ENCODE results near the gene NIF3L1. TPM values are rescaled to one million over a fixed set of nuclear protein-coding genes. Genes with fewer than 3 reads are reported as not detected.

The NIF3L1 gene
- total and polyA plus RNA-seq, 2 of the 8 experiments (the other 6 are each of a cell fraction or from before 2014, with no cell fraction given), result 63.4 to 126 TPM

DNA sequence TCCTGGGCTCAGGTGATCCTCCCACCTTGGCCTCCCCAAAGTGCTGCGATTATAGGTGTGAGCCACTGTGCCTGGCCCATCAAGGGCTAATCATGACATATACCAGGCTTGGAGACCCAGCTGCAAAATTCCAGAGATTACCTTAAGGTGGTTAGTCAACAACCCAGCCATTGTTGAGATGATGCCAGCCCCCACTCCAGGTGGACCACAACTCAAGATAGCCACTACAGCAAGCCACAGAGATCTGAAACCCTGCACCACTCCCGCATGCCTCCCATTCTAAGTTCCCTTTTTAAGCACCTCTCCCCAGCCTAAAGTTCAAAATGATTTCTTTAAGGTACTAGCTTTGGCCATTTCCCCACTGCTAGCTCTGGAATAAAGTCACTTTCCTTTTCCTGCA is 20.2 kb upstream of the NIF3L1 start:
- Histone ChIP-seq H3K18ac (ENCODE audit: extremely low read depth, low read length) (no peak overlapping the region), H2BK20ac (ENCODE audit: low read length) (no peak overlapping the region), H4K91ac (replicated peaks; ENCODE audit: insufficient read length, low read length) (no peak overlapping the region), H2AFZ (ENCODE audit: low read length) (no peak overlapping the region), H4K8ac (ENCODE audit: extremely low read depth, insufficient read depth, low read length) (no peak overlapping the region), H3K4me1 (replicated peaks in 1 of 4; ENCODE audit: control insufficient read depth in 3 of 4, insufficient read depth in 4 of 4, low read length in 3 of 4) (no peaks in the 10 kb centered on the region), H3K23me2 (ENCODE audit: low read depth, low read length) (peaks cover under 1% of the 10 kb centered on the region; the same call in 1 of the 2 replicates), H3K79me1 (ENCODE audit: low read depth, low read length) (no peaks in the 10 kb centered on the region), H4K5ac (ENCODE audit: insufficient read length, low read depth, low read length) (no peak overlapping the region), H3K9ac (replicated peaks in 1 of 4; ENCODE audit: extremely low read depth in 1 of 4, low read depth in 3 of 4, low read length in 3 of 4) (no peak overlapping the region), H2BK120ac (replicated peaks; ENCODE audit: low read depth, low read length) (no peak overlapping the region), H3K4me2 (ENCODE audit: insufficient read depth in 1 of 2, low read depth in 2 of 2, low read length in 2 of 2) (no peak overlapping the region), H3K56ac (replicated peaks; ENCODE audit: insufficient read length, low read depth, low read length) (no peak overlapping the region), H3K27me3 (replicated peaks in 1 of 4; ENCODE audit: control insufficient read depth in 3 of 4, extremely low read depth in 1 of 4, insufficient read depth in 3 of 4, low read length in 3 of 4) (no peaks in the 10 kb centered on the region; a peak in 1 of 7 replicates), H3K36me3 (ENCODE audit: control insufficient read depth in 2 of 4, insufficient read depth in 4 of 4, low read length in 3 of 4) (peaks cover 0 to 5% (median 3%) of the 10 kb centered on the region in 4 experiments; a peak in 3 of 8 replicates), H2AK5ac (ENCODE audit: low read depth, low read length) (no peak overlapping the region), H3K9me3 (ENCODE audit: insufficient read depth in 2 of 2, low read depth in 1 of 2, low read length in 1 of 2) (no peaks in the 10 kb centered on the region), H3K4ac (replicated peaks; ENCODE audit: insufficient read length, low read depth, low read length) (no peak overlapping the region), H2BK15ac (ENCODE audit: low read length) (no peak overlapping the region), H3K23ac (ENCODE audit: insufficient read length) (no peak overlapping the region), H3K27ac (ENCODE audit: low read depth, low read length) (no peak overlapping the region), H3K14ac (ENCODE audit: insufficient read length) (no peak overlapping the region), H3K79me2 (ENCODE audit: control insufficient read depth in 1 of 2, insufficient read depth in 2 of 2, low read length in 2 of 2) (peaks cover 0 to under 1% of the 10 kb centered on the region in 2 experiments; a peak in 2 of 4 replicates), H4K20me1 (replicated peaks in 1 of 2; ENCODE audit: control insufficient read depth in 1 of 2, insufficient read depth in 2 of 2, low read length in 2 of 2) (no peaks in the 10 kb centered on the region), H3K4me3 (ENCODE audit: extremely low read depth in 1 of 4, insufficient read depth in 2 of 4, low read depth in 3 of 4, low read length in 4 of 4) (no peak overlapping the region), H2BK5ac (ENCODE audit: low read depth, low read length) (no peak overlapping the region), H2BK12ac (ENCODE audit: low read depth, low read length) (no peak overlapping the region)
- no peak for DNase-seq (ENCODE audit: low read depth in 1 of 2, low spot score in 2 of 2)
- TF ChIP-seq, protein P1, sequence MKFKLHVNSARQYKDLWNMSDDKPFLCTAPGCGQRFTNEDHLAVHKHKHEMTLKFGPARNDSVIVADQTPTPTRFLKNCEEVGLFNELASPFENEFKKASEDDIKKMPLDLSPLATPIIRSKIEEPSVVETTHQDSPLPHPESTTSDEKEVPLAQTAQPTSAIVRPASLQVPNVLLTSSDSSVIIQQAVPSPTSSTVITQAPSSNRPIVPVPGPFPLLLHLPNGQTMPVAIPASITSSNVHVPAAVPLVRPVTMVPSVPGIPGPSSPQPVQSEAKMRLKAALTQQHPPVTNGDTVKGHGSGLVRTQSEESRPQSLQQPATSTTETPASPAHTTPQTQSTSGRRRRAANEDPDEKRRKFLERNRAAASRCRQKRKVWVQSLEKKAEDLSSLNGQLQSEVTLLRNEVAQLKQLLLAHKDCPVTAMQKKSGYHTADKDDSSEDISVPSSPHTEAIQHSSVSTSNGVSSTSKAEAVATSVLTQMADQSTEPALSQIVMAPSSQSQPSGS (IDR thresholded peaks at IDR 0.05; ENCODE audit: low read length), result no peak
- TF ChIP-seq SIX5 (IDR thresholded peaks at IDR 0.05; ENCODE audit: low read depth, low read length) (no peak), KDM5A (IDR thresholded peaks at IDR 0.05; ENCODE audit: low read length) (no peak), ASH2L (IDR thresholded peaks at IDR 0.05; ENCODE audit: low read length) (no peak), TAF7 (optimal IDR thresholded peaks at IDR 0.05; ENCODE audit: borderline replicate concordance, low read depth, low read length) (no peak), POU5F1 (IDR thresholded peaks at IDR 0.05; ENCODE audit: low read depth, low read length) (no peak), JUN (IDR thresholded peaks at IDR 0.05; ENCODE audit: low read depth, low read length) (no peak)
- ChIA-PET POLR2A (ENCODE audit: partially characterized antibody) (interaction anchor here (0.7 to 1.6 kb wide), 4 partner anchors 20 to 53 kb away, joined by 3 to 6 read pairs (median 4); partner anchors contain the start of genes NIF3L1 and PPIL3), CTCF (ENCODE audit: partially characterized antibody) (interaction anchor here (0.6 to 0.7 kb wide), 2 partner anchors 13 to 299 kb away, joined by 4 read pairs; no protein-coding TSS in a partner anchor)
- FAIRE-seq, result no peak
- WGBS, 2 experiments (ENCODE audit: extremely low coverage in 1 of 2, insufficient coverage in 1 of 2, insufficient read length in 1 of 2, insufficient replicate concordance in 2 of 2, low coverage in 1 of 2, low lambda C conversion rate in 2 of 2, missing lambda C conversion rate in 1 of 2), result 91% methylated on average over 2 of the region's 2 CpGs; no CpG with 5 or more reads in 1 of the 2 experiments
